NCI-H774 (cell line): ENCODE results near the gene BNIP1.

Experiments
- DNase-seq: peaks from one replicate; lab custom pipeline; 2025; lab: John Stamatoyannopoulos, UW

Gene BNIP1

GRCh38 chr5:173211284-173211683, 67.0 kb downstream of the BNIP1 start:
- no peak for DNase-seq

GRCh38 chr5:173213236-173213933, 69.1 kb downstream of the BNIP1 start:
- no peak for DNase-seq
